Stomach (tissue), 19 donors: ENCODE results near the gene GNLY. TPM values are rescaled to one million over a fixed set of nuclear protein-coding genes. Genes with fewer than 3 reads are reported as not detected.

Experiments
- DNase-seq, 2 donors: peaks; one replicate each; pipeline versions ENCODE4 v3.0.0 to v3.0.0-alpha.2; 2013 to 2019
- H3K27ac ChIP-seq, 5 donors: fragments of 200-600 bp in 4 of 5; sonication (generic) in 4 of 5; one replicate each; pipeline ENCODE4 v1.5.1; 2013 to 2019; ENCODE audit warnings: mild to moderate bottlenecking in 1 of 5, moderate library complexity in 1 of 5
- H3K27me3 ChIP-seq, 3 donors: fragments of 200-600 bp; sonication (generic); one replicate each; pipeline ENCODE4 v1.5.1; 2017 to 2019; ENCODE audit warnings: mixed run types in 1 of 3
- H3K36me3 ChIP-seq, 4 donors: fragments of 200-600 bp; sonication (generic); 1 replicate in 3 of 4; 2 replicates in 1 of 4; pipeline ENCODE4 v1.5.1; 2016 to 2019
- H3K4me1 ChIP-seq, 4 donors: fragments of 200-600 bp; sonication (generic); one replicate each; pipeline ENCODE4 v1.5.1; 2016 to 2019
- H3K4me3 ChIP-seq, 4 donors: fragments of 200-600 bp; sonication (generic) in 3 of 4; one replicate each; pipeline ENCODE4 v1.5.1; 2016 to 2019; ENCODE audit warnings: mild to moderate bottlenecking in 1 of 4
- H3K9me3 ChIP-seq, 4 donors: fragments of 200-600 bp; sonication (generic); one replicate each; pipeline ENCODE4 v1.5.1; 2016 to 2019
- EP300 ChIP-seq: sonication (generic); formaldehyde crosslinking; IDR thresholded peaks from one replicate; pipeline ENCODE4 v1.6.1; 2017; ENCODE audit warnings: antibody characterized with exemption
- POLR2A ChIP-seq, 4 donors: fragments of 450-650 bp; IDR thresholded peaks; one replicate each; pipeline ENCODE4 v1.6.1; 2016; ENCODE audit warnings: antibody characterized with exemption in 4 of 4, control low read depth in 2 of 4, mild to moderate bottlenecking in 1 of 4, moderate library complexity in 1 of 4
- POLR2AphosphoS5 ChIP-seq, 3 donors: sonication (generic); formaldehyde crosslinking; IDR thresholded peaks; one replicate each; pipeline ENCODE4 v1.6.1; 2016; ENCODE audit warnings: antibody characterized with exemption in 3 of 3
- WGBS, 5 donors: extraction: QIAGEN DNeasy Blood & Tissue Kit in 3 of 5; methylation state at CpG; one replicate each; pipeline versions ENCODE4 v1.1.5 to v1.1.7; 2013 to 2018; 5-methylcytosine and 5-hydroxymethylcytosine counted together
- intact Hi-C: fragments of 100-400 bp; cut with DNase I; formaldehyde crosslinking; loops from one replicate; pipeline ENCODE4 v1.15.1; 2023; ENCODE audit warnings: low total_unique reads
- long read RNA-seq, 10 donors: transcript quantifications; one replicate each; lab custom pipeline, GENCODE V29; 2026
- polyA plus RNA-seq, 3 donors: library from polyadenylated mRNA; stranded (reverse); fragments of 200-250 nt; gene quantifications; one replicate each; pipeline ENCODE4 v1.2.3, GENCODE V29; 2013
- total RNA-seq, 5 donors: library from RNA; depleted of rRNA; stranded (reverse); fragments of >200 nt; gene quantifications; one replicate each; pipeline versions ENCODE4 v1.1.0 to v1.2.3, GENCODE V29; 2014 to 2016
- TF ChIP-seq, protein P1 (sequence below), 7 experiments: fragments of 450-650 bp in 4 of 7; fragments of 200-600 bp in 3 of 7; sonication (generic) in 3 of 7; IDR thresholded peaks; one replicate each; pipeline ENCODE4 v1.5.1; 2016 to 2019; ENCODE audit warnings: antibody characterized with exemption in 7 of 7, control low read depth in 2 of 7, mild to moderate bottlenecking in 1 of 7
- donor health status: healthy with polysubstance abuse.
- donor health status: Bipolar disorder and iron deficiency.
- donor health status: healthy.

Gene GNLY
- 1 to 10 TPM in 1 of 5 donors, under 1 TPM in 1, not detected in 3; 0.72 to 5.8 TPM for total RNA-seq
- 1 to 10 TPM; 1.1 to 2.4 (median 1.7) TPM for polyA plus RNA-seq
- long read RNA-seq, donor 1, partial matches to known transcripts, result 0 of 1 reads
- long read RNA-seq, donor 1, other reads (novel, unspliced or antisense), result 0 of 1 reads
- long read RNA-seq, donor 2, partial matches to known transcripts, result 0 of 1 reads
- long read RNA-seq, donor 2, other reads (novel, unspliced or antisense), result 0 of 1 reads
- long read RNA-seq, donor 3, partial matches to known transcripts, result 0 of 1 reads
- long read RNA-seq, donor 3, other reads (novel, unspliced or antisense), result 0 of 1 reads
- long read RNA-seq, donor 4, result 0 reads
- long read RNA-seq, donor 5, partial matches to known transcripts, result 0 of 1 reads
- long read RNA-seq, donor 5, other reads (novel, unspliced or antisense), result 0 of 1 reads
- long read RNA-seq, donor 6, result 0 reads
- long read RNA-seq, donor 7, result 0 reads
- long read RNA-seq, donor 8, partial matches to known transcripts, result 0 of 1 reads
- long read RNA-seq, donor 8, other reads (novel, unspliced or antisense), result 0 of 1 reads
- long read RNA-seq, donor 9, partial matches to known transcripts, result 0 of 1 reads
- long read RNA-seq, donor 9, other reads (novel, unspliced or antisense), result 0 of 1 reads
- long read RNA-seq, donor 10, partial matches to known transcripts, result 0 of 2 reads
- long read RNA-seq, donor 10, other reads (novel, unspliced or antisense), result 0 of 2 reads

DNA sequence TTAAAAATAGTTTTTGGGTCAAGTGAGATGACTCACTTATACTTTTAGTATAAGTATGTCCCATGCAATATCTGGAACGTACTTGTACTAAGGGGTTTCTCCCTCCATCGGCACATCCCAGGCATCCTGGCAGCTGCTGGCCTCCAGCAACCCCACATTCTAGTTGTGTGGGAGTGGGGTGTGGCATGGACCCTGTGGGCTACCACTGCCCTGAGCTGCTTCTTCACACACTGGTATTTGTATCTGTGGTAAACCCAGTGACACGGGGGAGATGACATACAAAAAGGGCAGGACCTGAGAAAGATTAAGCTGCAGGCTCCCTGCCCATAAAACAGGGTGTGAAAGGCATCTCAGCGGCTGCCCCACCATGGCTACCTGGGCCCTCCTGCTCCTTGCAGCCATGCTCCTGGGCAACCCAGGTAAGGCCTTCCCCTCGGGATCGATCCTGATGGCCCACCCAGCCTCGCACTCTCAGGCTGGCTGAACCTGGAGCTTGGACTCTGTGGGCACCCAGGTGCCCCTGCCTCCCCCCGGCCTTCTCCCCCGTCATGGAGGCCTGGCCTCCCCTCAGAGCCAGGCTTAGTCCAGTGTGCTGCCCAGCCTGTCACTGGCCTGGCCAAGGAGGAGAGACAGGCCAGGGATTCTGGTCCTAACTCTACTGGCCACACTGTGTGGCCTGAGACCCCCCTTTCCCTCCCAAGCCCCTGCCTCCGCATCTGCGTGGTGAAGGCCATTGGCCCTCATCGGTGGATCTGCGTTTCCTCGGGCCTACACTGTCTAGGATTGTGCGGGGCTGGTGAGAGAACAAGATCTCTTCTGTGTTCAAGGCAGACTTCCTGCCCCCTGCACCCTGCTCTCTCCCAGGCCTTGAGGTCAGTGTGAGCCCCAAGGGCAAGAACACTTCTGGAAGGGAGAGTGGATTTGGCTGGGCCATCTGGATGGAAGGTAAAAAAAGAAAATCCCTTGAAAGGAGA, at the start of gene GNLY:
TSS of gene GNLY (plus strand) at position 307 of the 974 bp plus-strand sequence. CDS start at position 368, 61 bp downstream.
- Histone ChIP-seq H3K36me3 (no peaks in the 10 kb centered on the region), H3K27me3 (peaks cover 0 to 7% (median 0%) of the 10 kb centered on the region in 3 donors), H3K27ac (no peak within 1 kb of the TSS), H3K4me1 (no peaks in the 10 kb centered on the region), H3K4me3 (no peak within 1 kb of the TSS), H3K9me3 (no peaks in the 10 kb centered on the region)
- 87 to 95% (median 94%) methylated on average over 10 to 15 of the region's 15 CpGs for WGBS, 5 donors
- intact Hi-C loops, result no loop called here
- TF ChIP-seq POLR2AphosphoS5 (IDR thresholded peaks at IDR 0.05), result no peak
- TF ChIP-seq EP300, result no peak
- no peak for TF ChIP-seq POLR2A (IDR thresholded peaks at IDR 0.05)
- TF ChIP-seq, protein P1, sequence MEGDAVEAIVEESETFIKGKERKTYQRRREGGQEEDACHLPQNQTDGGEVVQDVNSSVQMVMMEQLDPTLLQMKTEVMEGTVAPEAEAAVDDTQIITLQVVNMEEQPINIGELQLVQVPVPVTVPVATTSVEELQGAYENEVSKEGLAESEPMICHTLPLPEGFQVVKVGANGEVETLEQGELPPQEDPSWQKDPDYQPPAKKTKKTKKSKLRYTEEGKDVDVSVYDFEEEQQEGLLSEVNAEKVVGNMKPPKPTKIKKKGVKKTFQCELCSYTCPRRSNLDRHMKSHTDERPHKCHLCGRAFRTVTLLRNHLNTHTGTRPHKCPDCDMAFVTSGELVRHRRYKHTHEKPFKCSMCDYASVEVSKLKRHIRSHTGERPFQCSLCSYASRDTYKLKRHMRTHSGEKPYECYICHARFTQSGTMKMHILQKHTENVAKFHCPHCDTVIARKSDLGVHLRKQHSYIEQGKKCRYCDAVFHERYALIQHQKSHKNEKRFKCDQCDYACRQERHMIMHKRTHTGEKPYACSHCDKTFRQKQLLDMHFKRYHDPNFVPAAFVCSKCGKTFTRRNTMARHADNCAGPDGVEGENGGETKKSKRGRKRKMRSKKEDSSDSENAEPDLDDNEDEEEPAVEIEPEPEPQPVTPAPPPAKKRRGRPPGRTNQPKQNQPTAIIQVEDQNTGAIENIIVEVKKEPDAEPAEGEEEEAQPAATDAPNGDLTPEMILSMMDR (IDR thresholded peaks at IDR 0.05), result no peak
- no peak for DNase-seq

DNA sequence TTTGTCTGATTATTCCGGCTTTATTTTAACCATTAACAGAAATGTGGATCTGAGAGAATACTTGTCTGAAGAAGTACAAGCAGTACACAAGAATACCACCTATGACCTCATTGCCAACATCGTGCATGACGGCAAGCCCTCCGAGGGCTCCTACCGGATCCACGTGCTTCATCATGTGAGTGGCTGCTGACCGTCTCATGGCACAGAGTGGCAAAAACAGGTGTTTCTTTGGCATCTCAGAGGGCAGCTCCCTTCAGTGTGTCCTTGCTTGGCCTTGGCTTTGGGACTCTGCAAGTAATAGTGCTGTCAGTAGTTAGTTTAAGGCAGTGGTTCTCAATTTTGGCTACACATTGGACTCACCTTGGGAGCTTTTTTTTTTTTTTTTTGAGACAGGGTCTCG, 49.2 kb upstream of the GNLY start:
- Histone ChIP-seq H3K9me3 (no peaks in the 10 kb centered on the region), H3K27me3 (no peaks in the 10 kb centered on the region), H3K36me3 (peaks cover 96 to 100% (median 100%) of the 10 kb centered on the region in 4 donors), H3K27ac (no peak overlapping the region), H3K4me3 (no peak overlapping the region), H3K4me1 (no peaks in the 10 kb centered on the region)
- intact Hi-C loops, result no loop called here
- TF ChIP-seq POLR2A (IDR thresholded peaks at IDR 0.05) (no peak), EP300 (no peak), POLR2AphosphoS5 (IDR thresholded peaks at IDR 0.05) (no peak)
- TF ChIP-seq, protein P1 (IDR thresholded peaks at IDR 0.05), result no peak
- 96 to 98% (median 97%) methylated on average over 8 of the region's 8 CpGs for WGBS, 5 donors
- DNase-seq, result no peak

DNA sequence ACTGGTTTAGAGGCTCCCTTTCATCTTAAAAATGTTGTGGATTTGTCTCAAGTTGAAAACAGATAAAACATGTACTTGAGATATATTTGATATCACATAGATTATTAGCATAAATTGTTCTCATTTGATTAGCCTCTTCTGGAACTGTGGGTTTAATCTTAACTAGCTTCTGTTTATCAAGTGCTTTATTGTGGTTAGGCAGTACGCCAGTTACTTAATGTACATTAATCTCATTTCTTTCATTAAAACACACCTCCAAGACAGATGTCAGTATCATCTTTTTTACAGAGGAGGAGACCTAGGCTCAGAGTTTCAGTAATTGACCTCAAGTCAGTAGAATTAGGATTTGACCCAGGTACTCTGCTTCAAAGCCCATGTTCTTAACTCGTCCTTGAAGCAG, 48.0 kb upstream of the GNLY start:
- Histone ChIP-seq H3K27ac (no peak overlapping the region), H3K9me3 (no peaks in the 10 kb centered on the region), H3K36me3 (peaks cover 89 to 100% (median 100%) of the 10 kb centered on the region in 4 donors), H3K4me3 (no peak overlapping the region), H3K4me1 (no peaks in the 10 kb centered on the region), H3K27me3 (no peaks in the 10 kb centered on the region)
- WGBS, 5 donors, result 63 to 82% (median 71%) methylated on average over 2 of the region's 2 CpGs
- no peak for DNase-seq
- intact Hi-C loops, result no loop called here
- TF ChIP-seq, protein P1 (IDR thresholded peaks at IDR 0.05), result no peak
- TF ChIP-seq POLR2A (IDR thresholded peaks at IDR 0.05) (no peak), EP300 (no peak), POLR2AphosphoS5 (IDR thresholded peaks at IDR 0.05) (no peak)
